HL-60 (cell line): ENCODE results near the gene ARID1B.

Source experiments
- CTCF ChIP-seq: IDR thresholded peaks from one replicate; pipeline ENCODE4 v1.5.1; 2011; ENCODE audit warnings: low read length, control low read depth, inconsistent platforms; ENCODE audit not compliant: insufficient read depth
- POLR2AphosphoS5 ChIP-seq: IDR thresholded peaks from 2 replicates; pipeline ENCODE4 v1.6.1; 2012; ENCODE audit warnings: low read depth

- TF ChIP-seq CTCF = no peak
- no peak for TF ChIP-seq POLR2AphosphoS5
Observed at GRCh38 chr6:156924246-156924645, 147.1 kb downstream of the ARID1B start.
